Measurements from ENCODE around the gene CCDC30. TPM values are rescaled to one million over a fixed set of nuclear protein-coding genes. Genes with fewer than 3 reads are reported as not detected.
A peak's percentile ranks its signal among the peaks of the same experiment; 100 is the strongest.
"Not testable (repeated sequence)": the region's sequence is repeated elsewhere in the genome, so short reads cannot be mapped to it uniquely, and the experiment has no call there.

The CCDC30 gene
- total RNA-seq, 2 donors from 2014 or later = 3.0 to 4.9 TPM

DNA sequence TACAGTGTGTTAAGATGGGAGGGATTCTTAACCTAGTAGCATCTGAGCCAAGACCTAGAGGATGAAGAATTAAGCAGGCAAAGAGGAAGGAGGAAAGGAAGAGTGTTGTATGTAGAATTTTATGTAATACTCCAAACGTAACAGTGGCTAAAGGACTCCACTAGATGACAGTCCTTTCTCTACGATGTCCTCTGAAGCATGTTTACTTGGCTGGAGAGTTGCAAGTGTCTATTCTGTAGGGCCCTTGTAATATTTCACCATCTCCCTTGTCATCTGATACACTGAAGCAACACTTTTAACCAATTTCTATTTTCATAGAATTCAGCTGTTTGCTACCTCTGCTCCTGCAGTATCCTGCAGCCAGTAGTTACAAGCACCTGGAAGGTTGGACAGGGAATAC is 217.0 kb downstream of the CCDC30 start:
- DNase-seq (ENCODE audit: low spot score) = no peak
- Histone ChIP-seq H3K9me3 (no peaks in the 10 kb centered on the region), H3K36me3 (peaks cover 12% of the 10 kb centered on the region), H3K4me3 (no peak overlapping the region), H3K4me1 (ENCODE audit: control insufficient read depth in 1 of 2, low read depth in 2 of 2) (peaks cover 16 to 32% of the 10 kb centered on the region in 2 donors), H3K27ac (no peak overlapping the region), H3K27me3 (replicated peaks; ENCODE audit: insufficient read depth) (no peaks in the 10 kb centered on the region)
- TF ChIP-seq, protein P1, sequence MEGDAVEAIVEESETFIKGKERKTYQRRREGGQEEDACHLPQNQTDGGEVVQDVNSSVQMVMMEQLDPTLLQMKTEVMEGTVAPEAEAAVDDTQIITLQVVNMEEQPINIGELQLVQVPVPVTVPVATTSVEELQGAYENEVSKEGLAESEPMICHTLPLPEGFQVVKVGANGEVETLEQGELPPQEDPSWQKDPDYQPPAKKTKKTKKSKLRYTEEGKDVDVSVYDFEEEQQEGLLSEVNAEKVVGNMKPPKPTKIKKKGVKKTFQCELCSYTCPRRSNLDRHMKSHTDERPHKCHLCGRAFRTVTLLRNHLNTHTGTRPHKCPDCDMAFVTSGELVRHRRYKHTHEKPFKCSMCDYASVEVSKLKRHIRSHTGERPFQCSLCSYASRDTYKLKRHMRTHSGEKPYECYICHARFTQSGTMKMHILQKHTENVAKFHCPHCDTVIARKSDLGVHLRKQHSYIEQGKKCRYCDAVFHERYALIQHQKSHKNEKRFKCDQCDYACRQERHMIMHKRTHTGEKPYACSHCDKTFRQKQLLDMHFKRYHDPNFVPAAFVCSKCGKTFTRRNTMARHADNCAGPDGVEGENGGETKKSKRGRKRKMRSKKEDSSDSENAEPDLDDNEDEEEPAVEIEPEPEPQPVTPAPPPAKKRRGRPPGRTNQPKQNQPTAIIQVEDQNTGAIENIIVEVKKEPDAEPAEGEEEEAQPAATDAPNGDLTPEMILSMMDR (IDR thresholded peaks at IDR 0.05) = no peak
- no peak for ATAC-seq (ENCODE audit: insufficient number of reproducible peaks, low FRiP score, low read depth)

DNA sequence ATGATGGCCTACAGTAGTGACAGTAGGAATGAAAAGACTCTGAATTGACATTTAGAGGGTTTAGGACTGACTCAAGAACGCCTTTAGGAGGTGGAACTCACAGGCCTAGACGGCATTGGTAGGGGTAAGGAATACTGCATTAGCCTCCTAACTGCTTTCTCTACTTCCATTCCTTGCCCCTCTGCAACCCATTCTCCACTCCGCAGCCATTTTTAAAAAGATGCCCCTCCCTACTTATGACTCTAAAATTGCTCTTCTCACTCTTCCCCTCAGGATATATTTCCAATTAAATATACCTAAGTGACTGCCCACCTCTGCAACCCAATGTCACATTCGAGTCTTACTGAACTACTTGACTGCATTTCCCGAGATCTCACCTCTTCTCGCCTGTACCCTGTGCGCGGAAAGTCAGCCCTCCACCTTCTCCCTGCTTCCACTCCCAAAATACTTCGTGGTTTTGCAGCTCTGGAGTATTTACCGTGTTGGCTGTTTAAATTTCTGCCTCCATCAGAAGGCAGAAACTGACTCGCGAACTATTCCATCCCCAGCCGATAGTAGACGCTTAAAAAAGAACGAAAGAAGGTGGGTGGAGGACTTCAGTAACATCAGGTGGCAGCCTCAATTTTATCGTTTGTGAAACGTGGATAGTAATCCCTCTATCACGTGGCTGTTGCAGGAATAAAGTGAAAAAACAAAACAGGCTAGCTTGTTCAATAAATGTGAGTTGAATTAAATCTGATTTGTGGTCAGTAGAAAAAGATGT is 218.0 kb downstream of the CCDC30 start:
- DNase-seq (ENCODE audit: low spot score) = no peak
- Histone ChIP-seq H3K4me3 (peak overlapping the region; percentile 94), H3K9me3 (no peaks in the 10 kb centered on the region), H3K27ac (peak overlapping the region; percentile 78 to 85), H3K4me1 (ENCODE audit: control insufficient read depth in 1 of 2, low read depth in 2 of 2) (peaks cover 27 to 42% of the 10 kb centered on the region in 2 donors), H3K27me3 (replicated peaks; ENCODE audit: insufficient read depth) (no peaks in the 10 kb centered on the region), H3K36me3 (peaks cover 7% of the 10 kb centered on the region)
- TF ChIP-seq, protein P1 (IDR thresholded peaks at IDR 0.05) = no peak
- ATAC-seq (ENCODE audit: insufficient number of reproducible peaks, low FRiP score, low read depth) = no peak

DNA sequence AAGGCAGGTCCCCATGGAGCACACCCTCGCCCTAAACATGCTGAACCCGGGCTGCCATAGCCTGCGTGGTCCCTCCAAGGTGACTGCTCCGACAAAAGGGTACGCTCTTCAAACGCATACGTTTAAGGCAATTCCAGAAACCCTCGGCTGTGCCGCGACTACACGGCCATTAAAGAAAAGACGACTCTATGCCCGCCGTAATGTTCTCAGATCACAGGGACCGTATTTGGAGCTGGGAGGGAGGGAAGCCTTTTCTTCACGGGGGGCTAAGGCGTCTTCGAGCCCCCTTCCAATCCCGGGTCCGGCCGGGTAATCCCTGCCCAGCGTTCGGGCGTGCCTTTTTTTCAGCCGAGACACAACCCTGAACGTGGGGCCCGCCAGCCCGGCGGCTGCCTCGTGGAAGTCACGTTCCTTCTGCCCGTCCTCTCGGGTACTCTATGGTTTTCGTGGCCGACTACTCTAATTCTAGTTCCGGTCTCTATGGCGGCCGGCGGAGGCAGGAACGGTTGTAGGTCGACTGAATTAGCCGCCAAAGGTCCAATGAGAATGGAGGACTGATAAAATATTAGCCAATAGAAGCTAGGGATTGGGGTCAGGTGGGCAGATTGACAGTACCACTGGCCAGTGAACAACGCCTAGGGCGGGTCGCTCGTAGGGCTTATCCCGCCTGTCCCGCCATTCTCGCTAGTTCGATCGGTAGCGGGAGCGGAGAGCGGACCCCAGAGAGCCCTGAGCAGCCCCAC is 218.8 kb downstream of the CCDC30 start, which contains the start of gene YBX1:
Gene YBX1 (plus strand): TSS at position 678 of the 743 bp plus-strand sequence. CDS start 148 bp downstream, outside the sequence.
- no peaks in the 10 kb centered on the region for H3K27me3 ChIP-seq (replicated peaks; ENCODE audit: insufficient read depth)
- H3K4me1 ChIP-seq (ENCODE audit: control insufficient read depth in 1 of 2, low read depth in 2 of 2) = peaks cover 32 to 50% of the 10 kb centered on the region in 2 donors
- ATAC-seq (ENCODE audit: insufficient number of reproducible peaks, low FRiP score, low read depth) (peak; percentile 100), DNase-seq (ENCODE audit: low spot score) (peak; percentile 91)
- no peaks in the 10 kb centered on the region for H3K9me3 ChIP-seq
- H3K4me3 ChIP-seq = peak within 1 kb of the TSS; percentile 94
- H3K27ac ChIP-seq = peak within 1 kb of the TSS; percentile 78 to 85
- H3K36me3 ChIP-seq = peaks cover 2% of the 10 kb centered on the region
- TF ChIP-seq, protein P1 (IDR thresholded peaks at IDR 0.05) = no peak

DNA sequence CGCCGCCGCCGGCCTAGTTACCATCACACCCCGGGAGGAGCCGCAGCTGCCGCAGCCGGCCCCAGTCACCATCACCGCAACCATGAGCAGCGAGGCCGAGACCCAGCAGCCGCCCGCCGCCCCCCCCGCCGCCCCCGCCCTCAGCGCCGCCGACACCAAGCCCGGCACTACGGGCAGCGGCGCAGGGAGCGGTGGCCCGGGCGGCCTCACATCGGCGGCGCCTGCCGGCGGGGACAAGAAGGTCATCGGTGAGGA is 219.3 kb downstream of the CCDC30 start:
- DNase-seq (ENCODE audit: low spot score); ATAC-seq (ENCODE audit: insufficient number of reproducible peaks, low FRiP score, low read depth); H3K27me3 ChIP-seq (replicated peaks; ENCODE audit: insufficient read depth); H3K9me3 ChIP-seq; H3K36me3 ChIP-seq: not testable (repeated sequence)
- Histone ChIP-seq H3K4me3 (peak overlapping the region; percentile 94), H3K27ac (peak overlapping the region; percentile 49 to 85), H3K4me1 (ENCODE audit: control insufficient read depth in 1 of 2, low read depth in 2 of 2) (peaks cover 32 to 53% of the 10 kb centered on the region in 2 donors)

DNA sequence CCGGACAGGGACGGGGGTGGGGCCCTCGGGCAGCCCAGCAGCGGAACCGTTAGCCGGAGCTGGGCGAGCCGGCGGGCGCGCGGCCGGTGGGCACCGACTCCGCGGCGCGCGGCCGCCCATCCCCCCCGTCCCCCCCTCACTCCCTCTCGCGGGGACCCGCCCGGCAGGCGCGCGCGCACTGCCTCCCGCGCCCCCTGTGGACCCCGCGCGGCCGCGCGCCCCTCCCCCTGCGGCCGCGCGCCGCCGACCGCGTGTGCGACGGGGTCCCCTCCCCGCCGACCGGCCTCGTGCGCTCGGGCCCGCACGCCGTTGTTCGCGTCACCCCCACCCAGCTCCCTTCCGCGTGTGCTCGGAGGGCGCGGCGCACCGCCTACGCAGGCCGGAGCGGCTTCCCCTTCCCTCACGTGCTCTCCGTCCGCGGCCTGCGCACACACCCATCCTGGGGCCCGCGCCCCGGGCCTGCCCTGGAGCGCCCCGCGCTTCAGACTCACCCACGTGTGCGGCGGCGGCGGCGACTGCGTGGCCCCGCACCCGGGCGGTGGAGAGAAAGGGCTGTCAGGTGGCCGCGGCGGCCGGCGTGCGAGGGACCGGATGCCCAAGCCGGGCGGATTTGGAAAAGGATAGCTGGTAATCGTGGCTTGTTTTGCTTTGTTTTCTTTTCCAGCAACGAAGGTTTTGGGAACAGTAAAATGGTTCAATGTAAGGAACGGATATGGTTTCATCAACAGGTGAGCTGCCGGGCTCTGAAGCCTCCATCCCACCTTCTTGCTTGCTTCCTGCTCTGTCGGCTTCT is 219.8 kb downstream of the CCDC30 start:
- peak overlapping the region; percentile 94 for H3K4me3 ChIP-seq
- no peak for DNase-seq (ENCODE audit: low spot score)
- no peaks in the 10 kb centered on the region for H3K27me3 ChIP-seq (replicated peaks; ENCODE audit: insufficient read depth)
- TF ChIP-seq, protein P1 (IDR thresholded peaks at IDR 0.05) = no peak
- H3K4me1 ChIP-seq (ENCODE audit: control insufficient read depth in 1 of 2, low read depth in 2 of 2) = peaks cover 32 to 56% of the 10 kb centered on the region in 2 donors
- no peaks in the 10 kb centered on the region for H3K36me3 ChIP-seq
- no peak for ATAC-seq (ENCODE audit: insufficient number of reproducible peaks, low FRiP score, low read depth)
- H3K9me3 ChIP-seq = no peaks in the 10 kb centered on the region
- H3K27ac ChIP-seq = peak overlapping the region; percentile 49 to 85
